ENCODE measurements around the gene CEMIP.

DNA sequence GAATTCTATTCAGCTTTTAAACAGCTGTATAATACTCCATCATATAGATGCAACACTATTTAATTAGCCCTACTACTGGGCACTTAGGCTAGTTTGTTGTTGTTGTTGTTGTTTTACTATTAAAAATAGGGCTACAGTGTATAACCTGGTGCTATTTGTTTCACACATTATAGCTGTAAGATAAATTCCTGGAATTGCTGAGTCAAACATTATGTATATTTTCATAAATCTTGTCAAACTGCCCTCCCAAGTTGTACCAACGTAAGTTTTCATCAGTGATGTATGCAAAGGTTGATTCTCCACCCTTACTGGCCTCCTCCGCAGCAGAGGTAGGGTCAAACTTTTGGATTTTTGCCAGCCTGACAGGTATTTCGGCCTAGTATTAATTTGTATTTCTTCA, 3.8 kb upstream of the CEMIP start:
- TF ChIP-seq CTCF (conservative IDR thresholded peaks at IDR 0.05; ENCODE audit: low read depth, low read length): no peak
- no peak for TF ChIP-seq POLR2A (IDR thresholded peaks at IDR 0.05; ENCODE audit: low read depth, low read length)
- TF ChIP-seq SMC3 (IDR thresholded peaks at IDR 0.05; ENCODE audit: low read depth, low read length): no peak

Measured in IMR-90 (cell line).